NOMO-1 treated with DMSO at 0.1 percent for 48 hours (cell line): ENCODE measurements around the gene C1QL2.

Experiments used
- DNase-seq: peaks from one replicate; lab custom pipeline; 2025; ENCODE audit not compliant: unreplicated experiment; lab: John Stamatoyannopoulos, UW

C1QL2 gene

GRCh38 chr2:119179991-119180390 is 21.4 kb upstream of the C1QL2 start:
- DNase-seq: no peak

- DNase-seq: no peak
Observed at GRCh38 chr2:119179202-119179601, 20.7 kb upstream of the C1QL2 start.

GRCh38 chr2:119178776-119179175 is 20.2 kb upstream of the C1QL2 start:
- no peak for DNase-seq

- DNase-seq: no peak
Observed at GRCh38 chr2:119177838-119178190, 19.3 kb upstream of the C1QL2 start.

GRCh38 chr2:119177171-119177837 is 18.8 kb upstream of the C1QL2 start:
- DNase-seq: no peak

GRCh38 chr2:119175517-119175916 is 17.0 kb upstream of the C1QL2 start:
- no peak for DNase-seq

GRCh38 chr2:119174993-119175347 is 16.4 kb upstream of the C1QL2 start:
- no peak for DNase-seq

GRCh38 chr2:119174216-119174992 is 15.9 kb upstream of the C1QL2 start:
- DNase-seq: peak; percentile 49

GRCh38 chr2:119173556-119174060 is 15.1 kb upstream of the C1QL2 start:
- no peak for DNase-seq

GRCh38 chr2:119170504-119170903 is 12.0 kb upstream of the C1QL2 start:
- no peak for DNase-seq

- no peak for DNase-seq
Observed at GRCh38 chr2:119169717-119170116, 11.2 kb upstream of the C1QL2 start.

- DNase-seq: no peak
Observed at GRCh38 chr2:119160361-119160990, 1.9 kb upstream of the C1QL2 start.

GRCh38 chr2:119157850-119158511 is 570 bp downstream of the C1QL2 start:
- DNase-seq: no peak

- no peak for DNase-seq
Observed at GRCh38 chr2:119156891-119157773, 1.4 kb downstream of the C1QL2 start.

- no peak for DNase-seq
Observed at GRCh38 chr2:119156105-119156890, 2.3 kb downstream of the C1QL2 start.

GRCh38 chr2:119155633-119156032 is 2.9 kb downstream of the C1QL2 start:
- DNase-seq: no peak

GRCh38 chr2:119154076-119154475 is 4.5 kb downstream of the C1QL2 start:
- no peak for DNase-seq

GRCh38 chr2:119149611-119150010 is 8.9 kb downstream of the C1QL2 start:
- no peak for DNase-seq

GRCh38 chr2:119147776-119148715 is 10.5 kb downstream of the C1QL2 start:
- DNase-seq: no peak
